HG03066 (cell line): ENCODE measurements around the gene NOL4L.

ENCODE experiments used
- ATAC-seq: cut with Tn5 transposase; IDR thresholded peaks from one replicate; pipeline ENCODE4 v1.9.1; 2021; ENCODE audit warnings: low read depth; ENCODE audit not compliant: unreplicated experiment

NOL4L gene

DNA sequence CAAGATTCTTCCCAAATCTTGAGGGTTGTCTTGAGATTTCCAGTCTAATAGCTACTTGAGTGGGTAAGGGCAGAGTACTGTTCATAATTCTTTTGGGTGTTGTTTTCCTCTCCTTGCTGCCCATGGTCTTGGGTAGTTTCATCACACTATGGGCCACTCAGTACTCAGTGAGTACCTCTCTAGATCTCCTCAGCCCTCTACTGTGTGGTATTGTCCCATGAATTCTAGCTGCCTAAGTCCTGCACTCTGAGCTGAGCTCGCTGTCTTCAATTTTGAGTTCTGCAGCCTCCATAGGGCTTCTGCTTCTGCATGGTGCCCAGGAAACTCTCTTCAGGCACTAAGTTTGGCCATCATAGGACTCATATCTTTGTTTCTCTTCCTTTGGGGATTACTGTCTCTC is 184.7 kb downstream of the NOL4L start:
- ATAC-seq = no peak

DNA sequence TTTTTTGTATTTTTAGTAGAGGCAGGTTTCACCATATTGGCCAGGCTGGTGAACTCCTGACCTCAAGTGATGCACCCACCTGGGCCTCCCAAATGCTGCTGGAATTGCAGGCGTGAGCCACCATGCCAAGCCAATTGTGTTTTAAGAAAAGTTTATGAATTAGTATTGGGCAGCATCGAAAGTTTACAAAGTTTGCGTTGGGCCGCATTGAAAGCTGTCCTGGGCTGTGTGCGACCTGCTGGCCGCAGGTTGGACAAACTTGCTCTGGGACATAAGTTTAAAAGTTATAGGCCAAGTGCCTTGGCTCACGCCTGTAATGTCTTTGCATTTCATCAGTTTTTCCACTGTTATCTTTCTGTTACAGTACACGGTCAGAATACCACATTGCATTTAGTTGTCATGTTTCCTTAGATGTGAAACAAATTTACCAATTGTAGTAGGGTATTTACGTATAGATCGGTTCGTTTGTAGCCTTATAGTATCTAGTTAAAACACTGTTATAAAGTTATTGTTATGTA is 187.5 kb downstream of the NOL4L start:
- ATAC-seq = no peak

DNA sequence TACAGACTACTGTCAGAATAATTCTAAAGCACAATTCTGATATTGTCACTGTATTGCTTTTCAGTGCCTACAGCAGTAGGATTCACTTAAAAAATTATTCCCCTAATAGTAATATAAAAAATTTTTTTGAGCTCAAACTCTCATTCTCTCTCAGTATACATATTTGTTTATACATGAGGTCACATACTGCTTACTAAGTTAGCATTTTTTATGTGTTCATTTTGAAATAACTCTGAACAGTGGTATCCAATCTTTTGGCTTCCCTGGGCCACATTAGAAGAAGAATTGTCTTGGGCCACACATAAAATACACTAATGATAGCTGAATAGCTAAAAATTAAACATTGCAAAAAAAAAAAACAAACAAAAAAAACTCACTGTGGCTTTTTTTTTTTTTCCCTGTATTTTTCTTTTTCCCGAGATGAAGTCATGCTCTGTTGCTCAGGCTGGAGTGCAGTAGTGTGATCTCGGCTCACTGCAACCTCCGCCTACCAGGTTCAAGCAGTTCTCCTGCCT is 188.4 kb downstream of the NOL4L start:
- ATAC-seq = no peak

DNA sequence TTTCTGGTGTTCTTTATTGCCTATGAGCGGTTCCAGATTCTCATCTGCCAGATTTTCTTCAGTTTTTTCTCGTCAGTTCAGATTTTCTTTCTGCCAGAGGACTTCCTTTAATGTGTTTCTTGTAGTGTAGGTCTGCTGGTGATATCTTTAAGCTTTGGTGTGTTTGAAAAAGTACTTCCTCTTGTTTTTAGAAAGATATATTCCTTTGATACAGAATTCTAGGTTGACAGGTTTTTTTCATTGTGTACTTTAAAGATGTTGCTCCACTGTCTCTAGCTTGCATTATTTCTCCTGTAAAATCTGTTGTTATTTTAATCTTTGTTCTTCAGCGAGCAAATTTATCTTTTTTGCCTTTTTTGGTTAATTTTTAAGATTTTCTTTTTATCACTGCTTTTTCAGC is 190.1 kb downstream of the NOL4L start:
- ATAC-seq = no peak
